IMR-90 (cell line): Measurements from ENCODE around the gene NEK8. TPM values are rescaled to one million over a fixed set of nuclear protein-coding genes. Genes with fewer than 3 reads are reported as not detected.
"Not testable (repeated sequence)": the region's sequence is repeated elsewhere in the genome, so short reads cannot be mapped to it uniquely, and the experiment has no call there.

Experiments used
- ATAC-seq: fragments of 200-7000 bp; cut with Tn5 transposase; 2 replicates; pipeline ENCODE4 v1.9.1; 2020; ENCODE audit warnings: low read depth, mild to moderate bottlenecking, moderate library complexity
- BruUV-seq: library from RNA; stranded (reverse); fragments of 400-500 nt; replicated peaks from 2 replicates; lab custom pipeline; 2021; lab: Mats Ljungman, UMichigan
- CTCF ChIA-PET: fragments of 300-600 bp; formaldehyde crosslinking; extraction: SDS; loops from one replicate; lab custom pipeline; 2021; ENCODE audit warnings: antibody characterized with exemption; lab: Yijun Ruan, JAX
- POLR2A ChIA-PET: fragments of 300-600 bp; sonication (Branson Sonifier 250); formaldehyde crosslinking; loops from one replicate; lab custom pipeline; 2022; ENCODE audit warnings: antibody characterized with exemption; ENCODE audit not compliant: unreplicated experiment; lab: Charles Lee
- DNase-seq: peaks from one replicate; pipeline ENCODE4 v3.0.0; 2013
- H2AFZ ChIP-seq: replicated peaks from 2 replicates; pipeline ENCODE3; 2013; ENCODE audit warnings: low read length, mild to moderate bottlenecking; ENCODE audit not compliant: poor library complexity
- H2AK5ac ChIP-seq: 2 replicates; pipeline ENCODE4 v1.6.1; 2013; ENCODE audit warnings: low read depth, low read length, inconsistent platforms
- H2AK9ac ChIP-seq: replicated peaks from 2 replicates; pipeline ENCODE3; 2013; ENCODE audit warnings: mild to moderate bottlenecking, low read depth, low read length, moderate library complexity; ENCODE audit not compliant: poor library complexity
- H2BK120ac ChIP-seq: 2 replicates; pipeline ENCODE4 v1.6.1; 2013; ENCODE audit warnings: low read depth, low read length, inconsistent platforms
- H2BK15ac ChIP-seq: 3 replicates; pipeline ENCODE4 v1.6.1; 2013; ENCODE audit warnings: low read depth, low read length, inconsistent platforms
- H2BK20ac ChIP-seq: 2 replicates; pipeline ENCODE4 v1.6.1; 2013; ENCODE audit warnings: low read depth, mild to moderate bottlenecking, inconsistent platforms, low read length, moderate library complexity
- H2BK5ac ChIP-seq: 2 replicates; pipeline ENCODE4 v1.6.1; 2013; ENCODE audit warnings: mild to moderate bottlenecking, low read depth, low read length, inconsistent platforms; ENCODE audit not compliant: poor library complexity, severe bottlenecking
- H3K14ac ChIP-seq: replicated peaks from 2 replicates; pipeline ENCODE4 v1.6.1; 2013; ENCODE audit warnings: low read depth, low read length, inconsistent platforms
- H3K18ac ChIP-seq: 2 replicates; pipeline ENCODE4 v1.6.1; 2013; ENCODE audit warnings: low read depth, low read length, control low read depth
- H3K23ac ChIP-seq: 2 replicates; pipeline ENCODE4 v1.6.1; 2013; ENCODE audit warnings: low read depth, low read length, inconsistent platforms
- H3K27ac ChIP-seq: 2 replicates; pipeline ENCODE4 v1.5.1; 2013; ENCODE audit warnings: mild to moderate bottlenecking, control low read depth, low read length; ENCODE audit not compliant: insufficient read depth
- H3K27me3 ChIP-seq: 2 replicates; pipeline ENCODE4 v1.6.1; 2013; ENCODE audit warnings: low read length; ENCODE audit not compliant: control insufficient read depth, insufficient read depth
- H3K36me3 ChIP-seq: 2 replicates; pipeline ENCODE4 v1.6.1; 2013; ENCODE audit warnings: low read length, mixed read lengths; ENCODE audit not compliant: control insufficient read depth, insufficient read depth
- H3K4ac ChIP-seq: 2 replicates; pipeline ENCODE4 v1.6.1; 2013; ENCODE audit warnings: low read depth, low read length, inconsistent platforms
- H3K4me1 ChIP-seq: 2 replicates; pipeline ENCODE4 v1.6.1; 2013; ENCODE audit warnings: low read length, mixed read lengths; ENCODE audit not compliant: control insufficient read depth, insufficient read depth
- H3K4me2 ChIP-seq: 2 replicates; pipeline ENCODE4 v1.6.1; 2013; ENCODE audit warnings: low read depth, mild to moderate bottlenecking, control low read depth, low read length, moderate library complexity
- H3K4me3 ChIP-seq: 2 replicates; pipeline ENCODE4 v1.5.1; 2013; ENCODE audit warnings: low read depth, mild to moderate bottlenecking, control low read depth, low read length, moderate library complexity; ENCODE audit not compliant: insufficient read depth
- H3K56ac ChIP-seq: 2 replicates; pipeline ENCODE4 v1.6.1; 2013; ENCODE audit warnings: low read length, inconsistent platforms; ENCODE audit not compliant: insufficient read depth; ENCODE audit errors: extremely low read depth
- H3K79me1 ChIP-seq, 2 experiments: 2 replicates each; pipeline ENCODE4 v1.6.1; 2013; ENCODE audit warnings: low read length in 2 of 2, inconsistent platforms in 1 of 2, low read depth in 1 of 2
- H3K9ac ChIP-seq: 2 replicates; pipeline ENCODE4 v1.6.1; 2013; ENCODE audit warnings: low read depth, low read length, control low read depth
- H3K9me1 ChIP-seq: 2 replicates; pipeline ENCODE4 v1.6.1; 2013; ENCODE audit warnings: low read length, inconsistent platforms; ENCODE audit not compliant: insufficient read depth
- H3K9me3 ChIP-seq: 2 replicates; pipeline ENCODE4 v1.6.1; 2013; ENCODE audit warnings: low read length; ENCODE audit not compliant: control insufficient read depth, insufficient read depth
- H4K20me1 ChIP-seq: 2 replicates; pipeline ENCODE4 v1.6.1; 2013; ENCODE audit warnings: low read length, inconsistent platforms; ENCODE audit not compliant: insufficient read depth
- H4K5ac ChIP-seq: 2 replicates; pipeline ENCODE4 v1.6.1; 2013; ENCODE audit warnings: mild to moderate bottlenecking, low read depth, low read length, control low read depth
- H4K8ac ChIP-seq, 2 experiments: 2 replicates each; pipeline ENCODE4 v1.6.1; 2013; ENCODE audit warnings: low read depth in 2 of 2, low read length in 2 of 2, control low read depth in 1 of 2, inconsistent platforms in 1 of 2
- H4K91ac ChIP-seq: 2 replicates; pipeline ENCODE4 v1.6.1; 2013; ENCODE audit warnings: low read depth, low read length, inconsistent platforms; ENCODE audit not compliant: insufficient read depth
- CEBPB ChIP-seq: IDR thresholded peaks from 2 replicates; pipeline ENCODE4 v1.6.1; 2012; ENCODE audit warnings: low read depth, low read length, improper control_type of control experiment
- CHD1 ChIP-seq: IDR thresholded peaks from 2 replicates; pipeline ENCODE4 v1.6.1; 2012; ENCODE audit warnings: low read depth, low read length, improper control_type of control experiment
- ELK1 ChIP-seq: fragments of 150-350 bp; IDR thresholded peaks from 2 replicates; pipeline ENCODE4 v1.6.1; 2016; ENCODE audit warnings: low read depth, mild to moderate bottlenecking, low read length, moderate library complexity, borderline replicate concordance
- MAZ ChIP-seq: IDR thresholded peaks from 2 replicates; pipeline ENCODE4 v1.6.1; 2012; ENCODE audit warnings: low read depth, mild to moderate bottlenecking, low read length, improper control_type of control experiment, moderate library complexity, borderline replicate concordance
- WGBS, 2 experiments: methylation state at CpG; one replicate each; pipeline versions ENCODE4 v1.1.5 to v1.1.7; 2013; ENCODE audit warnings: missing lambda C conversion rate in 2 of 2; ENCODE audit not compliant: insufficient read length in 1 of 2; ENCODE audit errors: extremely low coverage in 2 of 2; 5-methylcytosine and 5-hydroxymethylcytosine counted together
- dilution Hi-C: fragments of 300-500 bp; cut with HindIII; formaldehyde crosslinking; loops from one replicate; pipeline ENCODE4 v1.14.3; 2018; ENCODE audit warnings: low sequenced_read_pairs; ENCODE audit not compliant: unreplicated experiment
- in situ Hi-C: fragments of 300-500 bp; cut with MboI; formaldehyde crosslinking; loops from 3 replicates; pipeline ENCODE4 v1.14.3; 2019; ENCODE audit warnings: low sequenced_read_pairs, inconsistent platforms, mixed read lengths
- intact Hi-C: fragments of 100-400 bp; cut with micrococcal nuclease; formaldehyde crosslinking; loops from 2 replicates; pipeline ENCODE4 v1.10.0; 2022
- polyA plus RNA-seq, 3 experiments: library from polyadenylated mRNA; depleted of rRNA; stranded (reverse); fragments of >200 nt; gene quantifications; 2 replicates each; pipeline ENCODE4 v1.2.3, GENCODE V29; 2012; ENCODE audit warnings: low replicate concordance in 1 of 3
- total RNA-seq: library from RNA; depleted of rRNA; stranded (reverse); fragments of >200 nt; gene quantifications from 2 replicates; pipeline ENCODE4 v1.2.3, GENCODE V29; 2012

Gene NEK8
- total and polyA plus RNA-seq, 2 of the 4 experiments (the other 2 are of a cell fraction) = 4.6 to 5.2 TPM

- Histone ChIP-seq H2BK20ac (no peak overlapping the region), H3K27me3 (no peaks in the 10 kb centered on the region), H2BK120ac (no peak overlapping the region), H4K20me1 (peaks cover 45% of the 10 kb centered on the region), H3K9me1 (0 out of 2 replicates have a peak, but pooled peaks cover 6% of the 10 kb centered on the region), H3K4ac (no peak overlapping the region), H3K4me3 (no peak overlapping the region), H3K18ac (no peak overlapping the region), H3K14ac (no peak overlapping the region), H3K9me3 (no peaks in the 10 kb centered on the region), H4K5ac (no peak overlapping the region), H3K27ac (no peak overlapping the region), H2AK9ac (no peak overlapping the region), H3K4me2 (no peak overlapping the region), H3K23ac (no peak overlapping the region; the same call in 1 of the 2 replicates), H2AFZ (no peak overlapping the region), H3K9ac (no peak overlapping the region), H2BK15ac (no peak overlapping the region), H3K56ac (no peak overlapping the region), H3K36me3 (peaks cover 36% of the 10 kb centered on the region), H4K91ac (no peak overlapping the region), H2BK5ac (no peak overlapping the region), H3K4me1 (peaks cover 20% of the 10 kb centered on the region), H3K79me1 (peaks cover 13 to 51% of the 10 kb centered on the region in 2 experiments; a peak in 3 of 4 replicates), H4K8ac (no peak overlapping the region), H2AK5ac (no peak overlapping the region)
- ATAC-seq (no peak), DNase-seq (no peak)
- 100% methylated on average over 1 of the region's 6 CpGs; no CpG with 5 or more reads in 1 of the 2 experiments for WGBS, 2 experiments
- CTCF ChIA-PET = no interaction called here
- POLR2A ChIA-PET = no interaction called here
- TF ChIP-seq CHD1 (no peak), MAZ (no peak), CEBPB (no peak), ELK1 (no peak)
- in situ Hi-C loops (no loop called here), intact Hi-C loops (no loop called here), dilution Hi-C loops (no loop called here)
- no TSS peak for BruUV-seq
Measured at GRCh38 chr17:28723159-28723835, 5.3 kb upstream of the NEK8 start.

GRCh38 chr17:28723836-28724499 is 4.6 kb upstream of the NEK8 start:
- H4K5ac ChIP-seq, DNase-seq, H3K18ac ChIP-seq, H2BK120ac ChIP-seq, H3K4me3 ChIP-seq, H2AK5ac ChIP-seq, ATAC-seq, H4K8ac ChIP-seq, H3K4me2 ChIP-seq, dilution Hi-C loops, in situ Hi-C loops, BruUV-seq, H3K9me1 ChIP-seq, H2BK20ac ChIP-seq, intact Hi-C loops, H3K9ac ChIP-seq, H3K27me3 ChIP-seq, H3K9me3 ChIP-seq, H2BK15ac ChIP-seq, H3K56ac ChIP-seq, H2AFZ ChIP-seq, H3K27ac ChIP-seq, H2BK5ac ChIP-seq, H4K91ac ChIP-seq, H2AK9ac ChIP-seq, CTCF ChIA-PET: not testable (repeated sequence)
- POLR2A ChIA-PET = interaction anchor here (1.3 kb wide), 1 partner anchor 13 kb away, joined by 3 read pairs; no protein-coding TSS in a partner anchor
- Histone ChIP-seq H3K4me1 (peaks cover 14% of the 10 kb centered on the region), H3K4ac (0 out of 2 replicates have a peak overlapping the region, but pooled peaks have one; percentile 2), H3K23ac (peak overlapping the region; percentile 70; the same call in 1 of the 2 replicates), H3K14ac (0 out of 2 replicates have a peak overlapping the region, but pooled peaks have one; percentile 13), H4K20me1 (peaks cover 45% of the 10 kb centered on the region), H3K36me3 (peaks cover 36% of the 10 kb centered on the region), H3K79me1 (peaks cover 10 to 47% of the 10 kb centered on the region in 2 experiments; a peak in 3 of 4 replicates)
- WGBS, 2 experiments = no CpG with 5 or more reads among the region's 4 CpGs
